ENCODE measurements around the gene ABCD1.

ABCD1 gene

DNA sequence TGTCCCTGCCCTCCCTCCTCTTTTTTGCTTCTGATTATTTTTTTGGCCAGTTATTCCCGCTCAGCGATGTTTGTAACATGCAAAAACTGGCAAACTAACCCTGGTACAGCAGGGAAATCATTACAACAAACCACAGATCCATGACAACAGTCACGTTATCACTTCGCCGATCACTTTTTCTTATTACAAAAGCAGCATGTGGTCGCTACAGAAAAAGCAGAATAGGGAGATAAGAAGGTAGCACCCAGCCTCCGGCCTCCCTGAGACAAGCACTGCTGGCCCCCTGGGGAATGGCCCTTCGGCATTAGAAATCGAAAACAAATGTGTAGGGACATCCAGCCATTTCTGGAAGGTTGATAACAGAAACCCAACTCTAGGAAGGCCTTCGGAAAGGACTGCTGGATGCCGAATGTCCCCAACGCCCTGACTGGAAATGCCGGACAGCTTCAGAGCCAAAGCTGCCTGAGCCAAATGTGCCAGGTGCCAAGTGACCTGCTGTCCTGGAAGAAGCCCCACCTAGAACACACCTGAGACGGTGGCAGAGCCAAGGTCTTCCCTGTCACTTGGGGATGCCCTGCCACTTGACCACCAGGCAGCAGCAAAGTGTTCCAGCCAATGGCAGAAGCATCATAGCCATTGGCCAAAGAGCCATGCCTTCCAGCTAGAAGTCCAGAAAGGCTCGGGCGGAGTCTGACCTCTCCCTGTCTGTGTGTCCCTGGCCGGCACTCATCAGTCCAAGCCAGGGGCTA is 66.6 kb downstream of the ABCD1 start:
- Mint-ChIP-seq H3K4me1 (peaks cover 8% of the 10 kb centered on the region), H3K27me3 (ENCODE audit: low read depth) (no peaks in the 10 kb centered on the region), H3K9me3 (peaks cover 8% of the 10 kb centered on the region), H3K36me3 (ENCODE audit: low read depth) (peaks cover 14% of the 10 kb centered on the region), H3K4me3 (peak overlapping the region in 2 of 3 experiments; percentile 12 to 15), H3K27ac (no peak overlapping the region)
- TF ChIP-seq, protein P1, sequence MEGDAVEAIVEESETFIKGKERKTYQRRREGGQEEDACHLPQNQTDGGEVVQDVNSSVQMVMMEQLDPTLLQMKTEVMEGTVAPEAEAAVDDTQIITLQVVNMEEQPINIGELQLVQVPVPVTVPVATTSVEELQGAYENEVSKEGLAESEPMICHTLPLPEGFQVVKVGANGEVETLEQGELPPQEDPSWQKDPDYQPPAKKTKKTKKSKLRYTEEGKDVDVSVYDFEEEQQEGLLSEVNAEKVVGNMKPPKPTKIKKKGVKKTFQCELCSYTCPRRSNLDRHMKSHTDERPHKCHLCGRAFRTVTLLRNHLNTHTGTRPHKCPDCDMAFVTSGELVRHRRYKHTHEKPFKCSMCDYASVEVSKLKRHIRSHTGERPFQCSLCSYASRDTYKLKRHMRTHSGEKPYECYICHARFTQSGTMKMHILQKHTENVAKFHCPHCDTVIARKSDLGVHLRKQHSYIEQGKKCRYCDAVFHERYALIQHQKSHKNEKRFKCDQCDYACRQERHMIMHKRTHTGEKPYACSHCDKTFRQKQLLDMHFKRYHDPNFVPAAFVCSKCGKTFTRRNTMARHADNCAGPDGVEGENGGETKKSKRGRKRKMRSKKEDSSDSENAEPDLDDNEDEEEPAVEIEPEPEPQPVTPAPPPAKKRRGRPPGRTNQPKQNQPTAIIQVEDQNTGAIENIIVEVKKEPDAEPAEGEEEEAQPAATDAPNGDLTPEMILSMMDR (IDR thresholded peaks at IDR 0.05; ENCODE audit: unreplicated experiment in 3 of 3) = no peak

DNA sequence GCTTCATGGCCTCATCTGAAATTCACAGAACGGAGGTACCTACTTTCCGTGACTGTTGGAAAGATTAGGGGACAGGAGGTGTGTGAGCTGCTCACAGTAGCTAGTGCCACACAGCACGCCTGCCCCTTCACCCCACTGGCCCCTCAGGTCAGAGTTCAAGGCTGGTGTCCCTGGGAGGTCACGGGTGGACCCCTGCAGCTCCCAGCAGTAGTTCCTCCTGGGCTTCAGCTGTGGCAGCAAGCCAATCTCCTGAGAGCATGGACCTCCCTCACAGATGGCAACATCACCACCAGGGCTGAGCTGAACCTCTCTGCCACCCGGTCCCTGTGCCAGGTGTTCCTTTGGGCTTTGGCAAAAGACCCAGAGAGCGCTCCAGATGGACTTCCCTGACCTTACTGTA is 67.7 kb downstream of the ABCD1 start:
- Mint-ChIP-seq H3K36me3 (ENCODE audit: low read depth) (peaks cover 9% of the 10 kb centered on the region), H3K4me3 (peak overlapping the region; percentile 30 to 95 (median 90)), H3K9me3 (peaks cover 8% of the 10 kb centered on the region), H3K27ac (no peak overlapping the region), H3K27me3 (ENCODE audit: low read depth) (no peaks in the 10 kb centered on the region), H3K4me1 (peaks cover 8% of the 10 kb centered on the region)
- TF ChIP-seq, protein P1 (IDR thresholded peaks at IDR 0.05; ENCODE audit: unreplicated experiment in 3 of 3) = no peak

DNA sequence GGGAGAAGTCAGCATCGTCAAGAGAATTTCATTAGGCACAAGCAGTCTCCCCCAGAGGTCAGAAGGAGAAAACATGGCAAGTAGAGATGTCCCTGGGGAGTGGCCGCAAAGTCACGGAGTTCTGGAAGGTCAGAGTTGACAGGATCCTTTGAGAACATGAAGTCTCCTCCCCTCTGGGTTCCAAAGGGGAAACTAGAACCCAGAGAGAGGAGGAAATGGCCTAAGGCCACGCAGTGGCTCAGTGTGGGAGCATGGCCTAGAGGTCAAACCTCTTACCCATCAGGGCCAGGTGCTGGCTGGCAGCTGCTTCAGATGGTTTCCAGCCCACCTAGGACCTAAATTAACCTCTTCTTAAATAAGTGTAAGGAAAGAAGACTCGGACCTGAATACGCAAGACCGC is 68.6 kb downstream of the ABCD1 start:
- Mint-ChIP-seq H3K4me1 (peaks cover 8% of the 10 kb centered on the region), H3K27ac (peak overlapping the region; percentile 51 to 93 (median 70)), H3K27me3 (ENCODE audit: low read depth) (no peaks in the 10 kb centered on the region), H3K9me3 (peaks cover 8% of the 10 kb centered on the region), H3K36me3 (ENCODE audit: low read depth) (peaks cover 8% of the 10 kb centered on the region), H3K4me3 (peak overlapping the region; percentile 90 to 95 (median 93))
- TF ChIP-seq, protein P1 (IDR thresholded peaks at IDR 0.05; ENCODE audit: unreplicated experiment in 3 of 3) = no peak

Measured in nephron (organoid).